Activated CD4-positive, alpha-beta T cell treated with anti-CD3 and anti-CD28 coated beads for 1 hour (primary cell): ENCODE data around the gene KATNIP.
"Not testable (repeated sequence)": the region's sequence is repeated elsewhere in the genome, so short reads cannot be mapped to it uniquely, and the experiment has no call there.

Experiments used
- DNase-seq: peaks from one replicate; pipeline ENCODE4 v3.0.0-alpha.2; 2020

The KATNIP gene

GRCh38 chr16:27539120-27539519, 10.8 kb upstream of the KATNIP start:
- no peak for DNase-seq

GRCh38 chr16:27539636-27540035, 10.3 kb upstream of the KATNIP start:
- DNase-seq: no peak

- no peak for DNase-seq
Measured at GRCh38 chr16:27543801-27544200, 6.1 kb upstream of the KATNIP start.

GRCh38 chr16:27544671-27545070, 5.3 kb upstream of the KATNIP start:
- no peak for DNase-seq

GRCh38 chr16:27547134-27547533, 2.8 kb upstream of the KATNIP start:
- DNase-seq: no peak

- no peak for DNase-seq
Measured at GRCh38 chr16:27547851-27548250, 2.1 kb upstream of the KATNIP start.

- no peak for DNase-seq
Measured at GRCh38 chr16:27549464-27549745, 539 bp upstream of the KATNIP start.

GRCh38 chr16:27550582-27550920, 607 bp downstream of the KATNIP start:
- no peak for DNase-seq

- DNase-seq: no peak
Measured at GRCh38 chr16:27551036-27551435, 1.1 kb downstream of the KATNIP start.

GRCh38 chr16:27556471-27556870, 6.5 kb downstream of the KATNIP start:
- DNase-seq: no peak

GRCh38 chr16:27558434-27558833, 8.5 kb downstream of the KATNIP start:
- no peak for DNase-seq

- no peak for DNase-seq
Measured at GRCh38 chr16:27558932-27559331, 9.0 kb downstream of the KATNIP start.

- DNase-seq: no peak
Measured at GRCh38 chr16:27561216-27561615, 11.3 kb downstream of the KATNIP start.

GRCh38 chr16:27564224-27564623, 14.3 kb downstream of the KATNIP start:
- DNase-seq: no peak

GRCh38 chr16:27566417-27566816, 16.5 kb downstream of the KATNIP start:
- DNase-seq: no peak

- DNase-seq: no peak
Measured at GRCh38 chr16:27568077-27568476, 18.1 kb downstream of the KATNIP start.

GRCh38 chr16:27570986-27571385, 21.0 kb downstream of the KATNIP start:
- DNase-seq: not testable (repeated sequence)

GRCh38 chr16:27571433-27572326, 21.7 kb downstream of the KATNIP start:
- DNase-seq: no peak

GRCh38 chr16:27572711-27573110, 22.8 kb downstream of the KATNIP start:
- no peak for DNase-seq

GRCh38 chr16:27576729-27577128, 26.8 kb downstream of the KATNIP start:
- no peak for DNase-seq

GRCh38 chr16:27579087-27579980, 29.4 kb downstream of the KATNIP start:
- DNase-seq: no peak

GRCh38 chr16:27582883-27583282, 32.9 kb downstream of the KATNIP start:
- no peak for DNase-seq

- no peak for DNase-seq
Measured at GRCh38 chr16:27583634-27584033, 33.7 kb downstream of the KATNIP start.

- DNase-seq: no peak
Measured at GRCh38 chr16:27585200-27585599, 35.3 kb downstream of the KATNIP start.
